Measurements from ENCODE around the gene COL18A1.
"Not testable (repeated sequence)": the region's sequence is repeated elsewhere in the genome, so short reads cannot be mapped to it uniquely, and the experiment has no call there.

Gene COL18A1

GRCh38 chr21:45367402-45368351 lies 37.3 kb upstream of the COL18A1 start:
- no peak for DNase-seq

- not testable (repeated sequence) for DNase-seq
These were observed 35.9 kb upstream of the COL18A1 start for GRCh38 chr21:45369018-45369417.

GRCh38 chr21:45370575-45370974 lies 34.4 kb upstream of the COL18A1 start:
- no peak for DNase-seq

GRCh38 chr21:45371081-45371480 lies 33.9 kb upstream of the COL18A1 start:
- DNase-seq, result no peak

GRCh38 chr21:45371655-45372054 lies 33.3 kb upstream of the COL18A1 start:
- DNase-seq, result no peak

GRCh38 chr21:45372732-45373355 lies 32.1 kb upstream of the COL18A1 start:
- DNase-seq, result no peak

GRCh38 chr21:45373991-45374816 lies 30.8 kb upstream of the COL18A1 start:
- no peak for DNase-seq

- DNase-seq, result no peak
These were observed 30.0 kb upstream of the COL18A1 start for GRCh38 chr21:45374826-45375455.

- no peak for DNase-seq
These were observed 28.3 kb upstream of the COL18A1 start for GRCh38 chr21:45376459-45377324.

- no peak for DNase-seq
These were observed 27.6 kb upstream of the COL18A1 start for GRCh38 chr21:45377325-45377709.

- DNase-seq, result no peak
These were observed 27.1 kb upstream of the COL18A1 start for GRCh38 chr21:45377866-45378257.

- DNase-seq, result no peak
These were observed 26.6 kb upstream of the COL18A1 start for GRCh38 chr21:45378258-45378966.

- no peak for DNase-seq
These were observed 25.6 kb upstream of the COL18A1 start for GRCh38 chr21:45379171-45379900.

GRCh38 chr21:45379901-45380330 lies 25.0 kb upstream of the COL18A1 start:
- no peak for DNase-seq

GRCh38 chr21:45380566-45380965 lies 24.4 kb upstream of the COL18A1 start:
- no peak for DNase-seq

- DNase-seq, result no peak
These were observed 23.8 kb upstream of the COL18A1 start for GRCh38 chr21:45381036-45381787.

- no peak for DNase-seq
These were observed 22.9 kb upstream of the COL18A1 start for GRCh38 chr21:45381865-45382696.

- no peak for DNase-seq
These were observed 22.3 kb upstream of the COL18A1 start for GRCh38 chr21:45382697-45382997.

- no peak for DNase-seq
These were observed 21.8 kb upstream of the COL18A1 start for GRCh38 chr21:45383111-45383614.
